HG02943 (cell line): Measurements from ENCODE around the gene NSD2.

Source experiments
- ATAC-seq: cut with Tn5 transposase; IDR thresholded peaks from one replicate; pipeline ENCODE4 v1.9.1; 2021; ENCODE audit warnings: mild to moderate bottlenecking, low read depth, moderate library complexity; ENCODE audit not compliant: unreplicated experiment

Gene NSD2

DNA sequence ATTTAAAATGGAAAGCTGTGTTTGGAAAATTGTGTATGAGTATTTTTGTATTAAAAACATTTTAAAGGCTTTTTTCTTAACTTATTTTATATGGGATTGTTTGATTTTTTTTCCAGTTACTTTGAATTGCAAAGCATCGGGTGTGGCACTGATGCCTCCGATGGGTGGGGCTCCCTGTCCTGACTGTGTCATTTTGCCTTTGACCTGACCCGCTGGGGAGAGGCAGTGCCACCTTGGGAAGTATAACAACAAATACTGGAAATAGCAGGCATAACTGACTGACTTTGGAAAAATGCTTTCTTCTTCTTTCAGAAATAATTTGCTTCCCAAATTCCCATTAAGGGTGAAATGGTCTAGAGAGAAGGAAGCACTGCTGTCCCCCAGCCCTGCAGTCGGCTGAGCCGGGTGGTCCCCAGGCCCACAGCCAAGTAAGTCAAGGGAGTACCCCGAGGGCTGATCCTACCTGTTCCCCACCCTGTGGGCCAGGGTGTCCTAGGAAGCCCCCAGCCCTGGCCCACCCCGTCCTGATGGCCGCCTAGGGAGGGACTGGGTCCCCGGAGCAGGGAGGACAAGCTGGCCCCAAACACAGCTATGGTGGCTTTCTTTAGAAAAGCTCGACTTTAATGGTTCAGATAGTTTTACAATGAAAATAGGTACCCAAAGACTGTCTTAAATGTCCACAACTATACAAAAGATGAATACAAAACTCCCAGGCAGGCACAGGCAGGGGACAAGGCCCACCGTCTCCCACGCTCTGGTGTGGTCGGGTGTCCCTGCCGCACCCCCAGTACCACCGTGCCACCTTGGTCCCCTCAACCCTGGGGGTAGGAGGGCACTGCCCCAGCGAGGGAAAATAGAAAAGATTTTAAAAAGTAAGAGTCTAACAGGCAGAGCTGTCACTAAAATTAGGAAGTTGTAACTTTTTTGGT, 111.2 kb downstream of the NSD2 start:
- no peak for ATAC-seq

GRCh38 chr4:1983053-1983845, 112.1 kb downstream of the NSD2 start:
- no peak for ATAC-seq

DNA sequence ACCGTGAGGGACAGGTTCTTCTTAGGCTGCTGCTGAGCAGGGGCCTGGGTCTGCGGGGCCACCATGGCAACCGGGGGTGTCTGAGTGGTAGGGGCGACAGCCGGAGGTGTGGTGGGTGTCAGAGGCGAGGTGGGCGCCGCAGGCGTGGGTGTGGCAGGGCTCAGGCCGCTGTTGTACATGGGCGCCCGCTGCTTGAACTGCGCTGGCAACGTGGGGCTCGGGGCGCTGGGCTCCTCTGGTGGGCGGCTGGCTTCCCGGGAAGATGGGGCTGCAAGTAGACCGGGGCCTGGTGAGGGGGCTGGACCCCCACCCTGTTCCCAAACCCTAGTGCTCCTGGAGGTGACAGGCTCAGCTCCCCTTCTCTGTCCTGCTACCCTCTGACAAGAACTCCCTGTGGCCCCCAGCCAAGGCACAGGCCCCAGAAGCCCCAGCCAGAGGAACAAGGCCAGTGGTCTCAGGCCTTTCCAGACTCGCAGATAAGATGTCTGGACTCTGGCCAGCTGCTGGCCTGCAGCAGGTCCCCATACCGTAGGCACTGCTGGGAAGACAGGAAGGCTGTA, 112.7 kb downstream of the NSD2 start:
- no peak for ATAC-seq

- ATAC-seq: no peak
Observed at GRCh38 chr4:1984406-1985191, 113.4 kb downstream of the NSD2 start.

DNA sequence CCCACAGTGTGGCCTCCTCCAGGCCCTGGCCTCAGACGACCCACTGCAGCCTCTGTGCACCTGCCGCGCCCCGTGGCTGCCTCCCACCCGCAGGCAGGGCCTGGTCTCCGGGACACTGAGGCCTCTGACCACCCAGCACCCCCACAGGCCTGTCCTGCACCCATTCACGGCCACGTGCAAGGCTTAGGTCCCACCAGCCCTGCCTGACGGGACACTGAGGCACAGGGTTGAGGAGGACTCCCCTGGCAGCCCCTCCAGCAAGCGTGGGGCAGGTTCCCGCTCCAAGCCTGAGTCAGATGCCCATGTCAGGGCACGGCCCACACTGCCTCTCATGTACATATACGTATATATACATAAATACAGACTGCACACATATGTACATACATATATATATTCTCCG, 114.1 kb downstream of the NSD2 start:
- no peak for ATAC-seq

- no peak for ATAC-seq
Observed at GRCh38 chr4:1985780-1986577, 114.8 kb downstream of the NSD2 start.

DNA sequence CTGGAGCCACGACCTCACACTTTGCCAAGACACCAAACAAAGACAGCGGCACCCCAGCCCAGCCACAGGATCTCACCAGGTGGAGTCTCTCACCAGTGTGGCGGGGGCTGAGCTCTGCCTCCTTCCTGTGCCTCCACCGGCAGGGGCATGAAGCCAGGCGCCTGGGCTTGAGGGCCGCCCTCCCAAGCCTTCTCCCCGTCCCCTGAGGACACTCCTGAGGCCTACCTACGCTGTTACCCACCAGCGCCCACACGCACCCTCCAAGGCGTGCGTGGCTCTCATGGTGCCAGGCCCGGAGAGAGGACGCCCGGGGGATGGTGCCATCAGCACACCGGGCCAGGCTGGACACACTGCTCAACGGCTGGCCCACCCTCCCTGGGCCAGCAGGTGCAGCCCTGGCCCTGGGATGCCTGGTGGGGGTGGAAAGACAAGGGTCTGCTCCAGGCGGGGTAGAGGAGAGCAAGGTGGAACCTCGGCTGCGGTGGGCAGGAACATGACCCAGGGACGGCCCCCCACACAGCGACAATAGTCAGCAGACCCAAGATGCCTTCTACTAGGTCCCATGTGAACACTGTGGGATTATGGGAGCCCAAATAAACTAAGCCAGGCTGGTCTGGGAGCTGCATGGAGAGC, 115.5 kb downstream of the NSD2 start:
- no peak for ATAC-seq

DNA sequence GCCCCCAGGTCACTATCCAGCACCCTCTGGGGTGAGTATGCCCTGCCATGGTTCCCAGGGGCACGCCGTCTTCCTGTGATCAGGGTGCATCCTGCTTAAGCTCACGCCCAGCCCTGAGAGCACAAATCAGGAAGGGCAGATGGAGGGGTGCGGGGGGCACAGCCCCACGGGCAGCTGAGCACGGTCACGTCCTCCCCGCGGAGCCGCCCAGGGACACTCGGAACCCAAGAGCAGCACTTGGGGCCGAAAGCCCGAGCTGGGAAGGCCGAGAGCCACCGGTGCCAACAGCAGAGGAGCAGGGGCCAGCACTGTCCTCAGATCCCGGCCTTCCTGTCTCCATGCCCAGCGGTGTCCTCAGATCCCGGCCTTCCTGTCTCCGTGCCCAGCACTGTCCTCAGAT, 116.1 kb downstream of the NSD2 start:
- no peak for ATAC-seq

DNA sequence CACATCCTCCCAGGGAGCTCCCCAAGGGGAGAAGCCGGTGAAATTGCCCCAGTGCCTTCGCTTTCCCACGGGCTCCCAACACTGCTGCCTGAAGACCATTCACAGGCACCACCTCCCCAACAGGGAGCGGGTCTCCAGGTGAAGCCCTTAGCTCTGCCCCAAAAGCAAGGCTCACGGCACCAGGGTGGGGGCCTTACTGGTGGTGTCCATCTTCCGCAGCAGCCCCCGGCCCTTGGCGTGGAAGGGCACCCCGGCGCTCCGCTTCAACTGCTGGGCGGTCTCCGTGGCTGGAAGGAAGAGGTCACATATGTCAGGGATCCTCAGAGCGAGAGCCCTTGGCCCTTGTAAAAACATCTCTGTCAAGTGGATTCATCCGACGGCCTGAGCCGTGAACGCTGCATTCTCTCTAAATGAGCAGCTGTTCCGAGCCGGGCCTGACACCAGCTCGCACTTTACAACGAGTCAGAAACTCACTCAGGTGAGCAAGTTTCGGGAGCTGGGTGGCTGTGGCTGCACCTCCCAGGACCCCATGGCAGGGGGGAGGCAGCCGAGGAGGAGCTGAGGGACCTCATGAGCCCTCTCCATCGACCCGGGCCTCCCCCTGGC, 116.6 kb downstream of the NSD2 start:
- no peak for ATAC-seq

DNA sequence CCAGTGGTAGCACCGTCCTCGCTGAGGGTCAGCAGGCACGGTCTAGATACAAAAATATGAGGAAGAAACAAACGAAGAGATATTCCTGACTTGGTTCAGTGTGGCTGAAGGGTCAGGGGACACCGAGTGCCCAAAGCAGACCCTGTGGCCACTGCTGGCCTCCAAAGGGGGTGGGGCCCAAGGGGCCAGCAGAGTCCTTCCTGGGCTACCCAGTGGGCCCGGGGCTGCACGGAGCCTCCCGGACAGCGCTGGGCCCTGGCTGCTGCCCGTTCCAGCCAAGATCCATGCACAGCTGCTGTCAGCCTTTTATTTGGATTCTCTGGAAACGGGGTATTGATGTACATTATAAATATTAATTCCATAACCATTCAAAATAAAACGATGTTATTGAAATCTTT, 117.1 kb downstream of the NSD2 start:
- no peak for ATAC-seq

- ATAC-seq: no peak
Observed at GRCh38 chr4:1989533-1990347, 118.5 kb downstream of the NSD2 start.

DNA sequence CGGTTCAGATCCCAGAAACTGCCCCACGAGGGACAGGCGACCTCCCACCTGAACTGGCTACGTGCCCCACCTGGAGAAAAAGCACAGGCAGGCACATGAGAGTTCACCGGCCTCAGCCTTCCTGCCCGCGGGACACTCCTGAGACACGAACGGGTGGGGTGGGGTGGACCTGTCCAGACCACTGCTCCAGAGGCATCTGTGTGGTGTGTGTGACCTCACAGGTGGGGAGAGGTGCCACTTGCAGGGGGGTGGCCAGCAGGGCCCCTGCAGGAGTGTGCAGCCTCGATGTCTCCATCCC, 119.1 kb downstream of the NSD2 start:
- no peak for ATAC-seq

DNA sequence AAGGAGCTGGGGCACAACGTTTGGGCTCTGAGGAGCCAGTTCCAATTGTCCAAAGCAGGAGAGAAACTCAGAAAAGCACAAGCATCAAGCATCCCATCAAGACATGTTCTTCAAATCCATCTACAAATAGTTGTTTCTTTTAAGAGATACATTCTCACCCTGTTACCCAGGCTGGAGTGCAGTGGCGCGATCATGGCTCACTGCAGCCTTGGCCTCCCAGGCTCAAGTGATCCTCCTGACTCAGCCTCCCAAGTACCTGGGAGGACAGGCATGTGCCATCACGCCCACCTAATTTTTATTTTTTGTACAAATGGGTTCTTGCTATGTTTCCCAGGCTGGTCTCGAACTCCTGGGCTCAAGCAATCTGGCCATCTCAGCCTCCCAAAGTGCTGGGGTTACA, 119.5 kb downstream of the NSD2 start:
- ATAC-seq: no peak

DNA sequence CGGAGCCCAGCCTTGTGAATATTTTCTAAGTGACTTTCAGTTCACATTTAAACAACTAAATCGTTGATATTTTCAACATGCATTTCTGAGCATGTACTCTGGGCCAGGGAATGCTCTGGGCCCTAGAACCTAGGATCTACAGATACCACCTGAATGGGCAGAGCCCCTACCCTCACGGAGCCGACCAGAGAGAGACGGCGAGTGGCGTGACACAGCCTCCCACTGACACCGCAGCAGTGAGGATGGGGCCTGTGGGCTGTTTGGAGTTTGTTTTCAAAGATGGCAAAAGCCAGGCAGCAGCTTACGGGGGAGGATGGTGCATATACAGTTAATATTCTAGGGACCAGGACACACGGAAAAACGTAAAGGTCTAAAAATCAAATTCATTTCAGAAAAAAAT, 119.9 kb downstream of the NSD2 start:
- no peak for ATAC-seq

DNA sequence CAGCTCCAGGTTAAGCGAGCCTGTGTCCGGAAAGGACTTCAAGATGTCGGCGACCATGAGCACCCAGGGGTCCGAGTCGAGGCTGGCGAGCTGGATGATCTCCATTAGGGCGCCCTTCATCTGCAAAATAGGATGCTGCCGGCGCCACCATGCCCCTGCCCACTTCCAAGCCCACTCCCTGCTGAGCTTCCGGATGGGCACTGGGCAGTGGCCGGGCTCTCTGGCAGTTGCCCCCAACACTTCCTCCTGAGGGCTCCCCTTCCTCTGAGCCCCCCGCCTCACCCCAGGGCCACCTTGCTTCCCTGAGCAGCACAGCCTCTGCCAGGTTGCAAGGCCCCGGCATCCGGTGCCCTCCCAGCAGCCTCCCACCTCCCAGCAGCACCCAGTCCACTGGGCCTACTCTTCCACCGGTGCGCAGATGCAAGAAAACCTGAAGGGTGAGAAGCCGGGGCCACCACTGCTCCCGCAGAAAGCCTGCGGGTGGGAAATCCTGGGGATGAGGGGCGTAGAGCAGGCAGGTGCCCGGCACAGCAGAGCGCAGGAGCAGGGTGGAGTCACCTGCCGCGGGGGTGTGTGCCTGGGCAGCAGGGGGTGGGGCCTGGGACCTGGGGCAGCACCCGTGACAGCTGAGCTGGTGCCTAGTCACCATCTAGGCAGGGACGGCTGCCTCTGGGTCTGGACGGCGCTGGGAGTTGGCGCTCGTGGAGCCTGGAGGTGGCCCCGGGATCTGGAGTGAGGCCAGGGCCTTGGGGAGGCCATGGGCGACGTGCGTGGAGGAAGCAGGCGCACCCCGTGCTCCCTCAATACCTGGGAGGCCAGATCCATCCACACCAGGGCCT, 120.6 kb downstream of the NSD2 start:
- no peak for ATAC-seq

DNA sequence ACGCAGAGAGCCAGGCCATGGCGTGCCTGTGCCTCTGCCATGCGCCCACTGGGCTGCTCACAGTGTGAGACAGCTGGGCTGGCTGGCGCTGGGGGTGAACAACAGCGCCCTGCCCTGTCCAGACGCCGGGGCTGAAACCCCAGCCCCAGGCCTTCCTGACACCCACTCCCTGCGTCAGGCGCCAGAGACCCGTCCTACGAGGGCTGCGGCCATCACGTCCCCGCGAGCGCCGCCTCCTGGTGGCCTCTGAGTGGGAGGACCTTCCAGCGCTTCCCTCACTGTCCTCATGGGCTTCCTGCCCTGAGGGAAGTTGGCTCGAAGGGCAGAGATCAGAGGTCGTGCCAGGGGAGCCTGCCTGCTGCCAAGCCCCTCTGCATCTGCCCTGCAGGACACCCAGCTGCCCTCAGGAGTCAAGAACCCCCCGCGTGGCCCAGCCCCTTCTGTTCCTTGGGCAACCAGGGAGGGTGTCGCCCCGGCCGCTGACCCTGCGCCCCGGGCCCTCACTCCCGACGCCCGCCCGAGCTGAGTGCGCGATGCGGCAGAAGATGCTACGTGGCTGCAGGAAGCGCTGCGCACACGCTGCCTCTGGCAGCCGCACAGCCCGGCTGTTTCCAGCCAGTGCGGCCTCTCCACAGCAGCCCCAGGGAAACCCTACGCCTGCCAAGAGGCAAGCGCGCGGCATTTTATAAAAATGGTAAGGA, 121.4 kb downstream of the NSD2 start:
- ATAC-seq: no peak

DNA sequence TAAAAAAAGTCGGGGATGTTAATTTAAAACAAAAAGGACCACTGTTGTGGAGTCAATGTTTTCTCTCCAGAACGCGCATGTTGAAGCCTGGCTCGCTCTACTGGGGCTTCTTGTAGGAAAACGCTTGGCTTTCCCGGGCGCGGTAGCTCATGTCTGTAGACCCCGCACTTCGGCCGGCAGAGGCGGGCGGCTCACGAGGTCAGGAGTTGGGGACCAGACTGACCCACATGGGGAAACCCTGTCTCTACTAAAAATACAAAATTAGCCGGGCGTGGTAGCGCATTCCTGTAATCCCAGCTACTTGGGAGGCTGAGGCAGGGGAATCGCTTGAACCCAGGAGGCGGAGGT, 122.0 kb downstream of the NSD2 start:
- no peak for ATAC-seq
